SJCRH30 (cell line): Measurements from ENCODE around the gene TRIM49B. TPM values are rescaled to one million over a fixed set of nuclear protein-coding genes. Genes with fewer than 3 reads are reported as not detected.
A peak's percentile ranks its signal among the peaks of the same experiment; 100 is the strongest.
"Not testable (repeated sequence)": the region's sequence is repeated elsewhere in the genome, so short reads cannot be mapped to it uniquely, and the experiment has no call there.

Experiments used
- DNase-seq, 2 experiments: peaks; one replicate each; pipeline ENCODE4 v3.0.0-alpha.2; 2015 to 2020
- H3K27ac ChIP-seq: fragments of 250-450 bp; sonication (Bioruptor Pico); 2 replicates; pipeline ENCODE4 v1.5.1; 2020; ENCODE audit warnings: mild to moderate bottlenecking, moderate library complexity
- H3K27me3 ChIP-seq: fragments of 250-450 bp; sonication (Bioruptor Pico); 2 replicates; pipeline ENCODE4 v1.5.1; 2020; ENCODE audit warnings: mild to moderate bottlenecking, moderate library complexity
- H3K36me3 ChIP-seq: fragments of 250-450 bp; sonication (Bioruptor Pico); 2 replicates; pipeline ENCODE4 v1.5.1; 2020; ENCODE audit warnings: mild to moderate bottlenecking, moderate library complexity
- H3K4me1 ChIP-seq: fragments of 250-450 bp; sonication (Bioruptor Pico); 2 replicates; pipeline ENCODE4 v1.5.1; 2020; ENCODE audit warnings: mild to moderate bottlenecking, moderate library complexity
- H3K4me3 ChIP-seq: fragments of 250-450 bp; sonication (Bioruptor Pico); 2 replicates; pipeline ENCODE4 v1.5.1; 2020; ENCODE audit warnings: mild to moderate bottlenecking, moderate library complexity
- H3K9me3 ChIP-seq: fragments of 250-450 bp; sonication (Bioruptor Pico); replicated peaks from 2 replicates; pipeline ENCODE4 v1.5.1; 2020; ENCODE audit warnings: mild to moderate bottlenecking, moderate library complexity
- total RNA-seq: library from RNA; depleted of rRNA; stranded (reverse); fragments of >200 nt; shearing (Covaris generic); gene quantifications from 2 replicates; pipeline ENCODE4 v1.2.3, GENCODE V29; 2014; rRNA removed

The TRIM49B gene, protein sequence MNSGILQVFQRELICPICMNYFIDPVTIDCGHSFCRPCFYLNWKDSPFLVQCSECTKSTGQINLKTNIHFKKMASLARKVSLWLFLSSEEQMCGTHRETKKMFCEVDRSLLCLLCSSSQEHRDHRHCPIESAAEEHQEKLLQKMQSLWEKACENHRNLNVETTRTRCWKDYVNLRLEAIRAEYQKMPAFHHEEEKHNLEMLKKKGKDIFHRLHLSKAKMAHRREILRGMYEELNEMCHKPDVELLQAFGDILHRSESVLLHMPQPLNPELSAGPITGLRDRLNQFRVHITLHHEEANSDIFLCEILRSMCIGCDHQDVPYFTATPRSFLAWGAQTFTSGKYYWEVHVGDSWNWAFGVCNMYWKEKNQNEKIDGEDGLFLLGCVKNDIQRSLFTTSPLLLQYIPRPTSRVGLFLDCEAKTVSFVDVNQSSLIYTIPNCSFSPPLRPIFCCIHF
- not detected in 2 replicates for total RNA-seq

GRCh38 chr11:49028523-49028922 is at the start of gene TRIM49B:
TSS of gene TRIM49B (plus strand) at chr11:49028823. CDS start at chr11:49031600, 2,777 bp downstream.
- DNase-seq, H3K27me3 ChIP-seq, H3K27ac ChIP-seq, H3K9me3 ChIP-seq, H3K4me1 ChIP-seq, H3K4me3 ChIP-seq, H3K36me3 ChIP-seq: not testable (repeated sequence)

- H3K27me3 ChIP-seq, H3K4me3 ChIP-seq, H3K36me3 ChIP-seq, H3K9me3 ChIP-seq, DNase-seq, H3K4me1 ChIP-seq, H3K27ac ChIP-seq: not testable (repeated sequence)
These were observed 44.8 kb upstream of the TRIM49B start, which contains the start of gene TRIM51G for GRCh38 chr11:48983785-48984184. TSS of gene TRIM51G (minus strand) at chr11:48983885. CDS start at chr11:48981695, 2,190 bp downstream.

- not testable (repeated sequence) for H3K4me1 ChIP-seq, H3K4me3 ChIP-seq, H3K27me3 ChIP-seq, H3K9me3 ChIP-seq, H3K27ac ChIP-seq, H3K36me3 ChIP-seq
- DNase-seq: peak; percentile 3 to 6
These were observed 19.6 kb downstream of the TRIM49B start for GRCh38 chr11:49048229-49048628.

GRCh38 chr11:49049821-49050220 is 21.2 kb downstream of the TRIM49B start:
- not testable (repeated sequence) for H3K4me3 ChIP-seq, H3K27me3 ChIP-seq, H3K4me1 ChIP-seq, DNase-seq, H3K9me3 ChIP-seq, H3K27ac ChIP-seq, H3K36me3 ChIP-seq

- not testable (repeated sequence) for H3K36me3 ChIP-seq, H3K4me3 ChIP-seq, DNase-seq, H3K9me3 ChIP-seq, H3K27ac ChIP-seq, H3K27me3 ChIP-seq, H3K4me1 ChIP-seq
These were observed 30.4 kb downstream of the TRIM49B start, which contains the start of gene TRIM64C for GRCh38 chr11:49059012-49059411. TSS of gene TRIM64C (minus strand) at chr11:49059112. CDS start at chr11:49059112, 0 bp downstream.

DNA sequence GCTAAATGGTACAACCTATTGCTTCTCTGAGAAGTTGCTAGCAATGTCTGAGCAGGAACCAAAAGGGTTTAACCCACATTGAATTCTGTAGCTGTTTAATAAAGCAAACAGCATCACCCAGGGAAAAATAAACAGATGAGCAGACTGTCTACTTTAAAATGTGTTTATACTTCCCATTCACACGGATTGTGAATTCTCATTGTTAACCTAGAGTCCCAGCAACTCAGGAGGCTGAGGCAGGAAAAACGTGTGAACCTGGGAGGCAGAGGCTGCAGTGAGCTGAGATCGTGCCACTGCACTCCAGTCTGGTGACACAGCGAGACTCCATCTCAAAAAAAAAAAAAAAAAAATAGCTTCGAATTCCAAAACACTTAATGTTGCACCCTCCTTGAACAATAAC is 41.3 kb downstream of the TRIM49B start:
- not testable (repeated sequence) for H3K27ac ChIP-seq, H3K27me3 ChIP-seq, H3K9me3 ChIP-seq, H3K4me1 ChIP-seq, DNase-seq, H3K36me3 ChIP-seq, H3K4me3 ChIP-seq

Other genes starting within 250 kb of the TRIM49B start
- gene TRIM51G, start 44.9 kb upstream of the TRIM49B start, total RNA-seq: not detected in 2 replicates
- not detected in 2 replicates for gene TRIM64C, start 30.3 kb downstream of the TRIM49B start, total RNA-seq
- gene FOLH1, start 179.8 kb downstream of the TRIM49B start, total RNA-seq: not detected in 2 replicates